GM23338 (cell line): ENCODE results near the gene RNF212B. TPM values are rescaled to one million over a fixed set of nuclear protein-coding genes. Genes with fewer than 3 reads are reported as not detected.

Source experiments
- ATAC-seq: fragments of 200-7000 bp; cut with Tn5 transposase; 3 replicates; pipeline ENCODE4 v1.9.1; 2020
- DNase-seq: peaks from one replicate; pipeline ENCODE4 v3.0.0-alpha.2; 2015; ENCODE audit warnings: low spot score
- H2AFZ ChIP-seq: fragments of 200-600 bp; sonication (generic); 2 replicates; pipeline ENCODE4 v1.8.0; 2016; ENCODE audit warnings: antibody characterized with exemption, mild to moderate bottlenecking, moderate library complexity
- H3F3A ChIP-seq: fragments of 200-600 bp; sonication (generic); replicated peaks from 2 replicates; pipeline ENCODE4 v1.8.0; 2017; ENCODE audit warnings: antibody characterized with exemption, mixed run types, low read depth
- H3K27ac ChIP-seq: fragments of 200-600 bp; sonication (generic); 2 replicates; pipeline ENCODE4 v1.6.1; 2016; ENCODE audit warnings: low read depth
- H3K27me3 ChIP-seq: fragments of 200-600 bp; sonication (generic); 2 replicates; pipeline ENCODE4 v1.8.0; 2016; ENCODE audit warnings: mild to moderate bottlenecking, mixed run types, moderate library complexity; ENCODE audit not compliant: insufficient read depth
- H3K36me3 ChIP-seq: fragments of 200-600 bp; sonication (generic); 2 replicates; pipeline ENCODE4 v1.8.0; 2016; ENCODE audit warnings: mild to moderate bottlenecking; ENCODE audit not compliant: insufficient read depth
- H3K4me1 ChIP-seq: fragments of 200-600 bp; sonication (generic); 2 replicates; pipeline ENCODE4 v1.8.0; 2016; ENCODE audit warnings: mild to moderate bottlenecking, moderate library complexity; ENCODE audit not compliant: insufficient read depth
- H3K4me2 ChIP-seq: fragments of 200-600 bp; sonication (generic); 2 replicates; pipeline ENCODE4 v1.7.1; 2017; ENCODE audit warnings: mixed run types
- H3K4me3 ChIP-seq: fragments of 200-600 bp; sonication (generic); 2 replicates; pipeline ENCODE4 v1.6.1; 2016; ENCODE audit warnings: mixed run types
- H3K79me2 ChIP-seq: fragments of 200-600 bp; sonication (generic); replicated peaks from 2 replicates; pipeline ENCODE4 v1.8.0; 2017; ENCODE audit warnings: mild to moderate bottlenecking; ENCODE audit not compliant: insufficient read depth
- H3K9me2 ChIP-seq: fragments of 200-600 bp; sonication (generic); 2 replicates; pipeline ENCODE4 v1.8.0; 2017; ENCODE audit not compliant: insufficient read depth
- H4K20me1 ChIP-seq: fragments of 200-600 bp; sonication (generic); replicated peaks from 2 replicates; pipeline ENCODE4 v1.8.0; 2017; ENCODE audit warnings: mild to moderate bottlenecking; ENCODE audit not compliant: insufficient read depth
- H3K27ac Mint-ChIP-seq: 2 replicates; pipeline ENCODE4 v1.8.0; 2020; ENCODE audit warnings: inconsistent platforms, mild to moderate bottlenecking, moderate library complexity, mixed read lengths
- H3K27me3 Mint-ChIP-seq: 3 replicates; pipeline ENCODE4 v1.8.0; 2022; ENCODE audit warnings: low read depth, mild to moderate bottlenecking, moderate library complexity, mixed read lengths, inconsistent platforms; ENCODE audit not compliant: insufficient read depth, poor library complexity
- H3K36me3 Mint-ChIP-seq: 3 replicates; pipeline ENCODE4 v1.8.0; 2021; ENCODE audit warnings: low read depth, mild to moderate bottlenecking, inconsistent platforms, moderate library complexity, mixed read lengths
- H3K4me1 Mint-ChIP-seq: 3 replicates; pipeline ENCODE4 v1.8.0; 2020; ENCODE audit warnings: mild to moderate bottlenecking, inconsistent platforms, mixed read lengths
- H3K4me3 Mint-ChIP-seq: 3 replicates; pipeline ENCODE4 v1.8.0; 2021; ENCODE audit warnings: moderate library complexity, mild to moderate bottlenecking, inconsistent platforms, mixed read lengths
- H3K9me3 Mint-ChIP-seq: 3 replicates; pipeline ENCODE4 v1.8.0; 2020; ENCODE audit warnings: moderate library complexity, mild to moderate bottlenecking, inconsistent platforms, mixed read lengths
- CTCF ChIP-seq, 2 experiments: fragments of 200-600 bp in 1 of 2; sonication (generic) in 1 of 2; conservative IDR thresholded peaks; 2 replicates each; pipeline versions ENCODE4 v1.5.1 to v1.6.1; 2016 to 2017; ENCODE audit warnings: antibody characterized with exemption in 2 of 2, low read depth in 2 of 2, mild to moderate bottlenecking in 2 of 2, moderate library complexity in 1 of 2
- ETS1 ChIP-seq: IDR thresholded peaks from 2 replicates; pipeline ENCODE4 v1.6.1; 2016; ENCODE audit warnings: antibody characterized with exemption
- EZH2 ChIP-seq: fragments of 200-600 bp; sonication (generic); IDR thresholded peaks from one replicate; pipeline ENCODE4 v1.8.0; 2017; ENCODE audit warnings: antibody characterized with exemption, mild to moderate bottlenecking, low read depth; ENCODE audit not compliant: unreplicated experiment
- EZH2phosphoT487 ChIP-seq: fragments of 200-600 bp; sonication (generic); IDR thresholded peaks from one replicate; pipeline ENCODE4 v1.8.1; 2018; ENCODE audit warnings: antibody characterized with exemption; ENCODE audit not compliant: unreplicated experiment
- JUNB ChIP-seq: IDR thresholded peaks from one replicate; pipeline ENCODE4 v1.6.1; 2016; ENCODE audit warnings: antibody characterized with exemption; ENCODE audit not compliant: unreplicated experiment
- NANOG ChIP-seq: IDR thresholded peaks from 2 replicates; pipeline ENCODE4 v1.6.1; 2016; ENCODE audit warnings: antibody characterized with exemption, borderline replicate concordance
- POLR2AphosphoS5 ChIP-seq: IDR thresholded peaks from 2 replicates; pipeline ENCODE4 v1.6.1; 2016; ENCODE audit warnings: antibody characterized with exemption, low read depth
- REST ChIP-seq: IDR thresholded peaks from one replicate; pipeline ENCODE4 v1.6.1; 2018; ENCODE audit warnings: antibody characterized with exemption; ENCODE audit not compliant: unreplicated experiment
- STAT1 ChIP-seq: IDR thresholded peaks from one replicate; pipeline ENCODE4 v1.6.1; 2016; ENCODE audit warnings: antibody characterized with exemption; ENCODE audit not compliant: unreplicated experiment
- ZNF114 ChIP-seq: fragments of 250-450 bp; sonication (Bioruptor Pico); IDR thresholded peaks from 2 replicates; pipeline ENCODE4 v1.5.0; 2020; ENCODE audit warnings: mild to moderate bottlenecking, moderate library complexity
- ZNF331 ChIP-seq: fragments of 250-450 bp; sonication (Bioruptor Pico); IDR thresholded peaks from 2 replicates; pipeline ENCODE4 v1.5.0; 2020; ENCODE audit warnings: low read depth, mild to moderate bottlenecking, moderate library complexity
- ZNF462 ChIP-seq: fragments of 250-450 bp; sonication (Bioruptor Pico); IDR thresholded peaks from 2 replicates; pipeline ENCODE4 v1.5.0; 2020; ENCODE audit warnings: mild to moderate bottlenecking, moderate library complexity
- polyA plus RNA-seq: library from polyadenylated mRNA; unstranded; fragments of >200 nt; fragmentation: Nextera tagmentation; extraction: Ambion mirVana; gene quantifications from 2 replicates; pipeline ENCODE4 v1.2.1, GENCODE V29; 2016
- total RNA-seq: library from RNA; depleted of rRNA; stranded (reverse); fragments of >200 nt; shearing (Covaris generic); gene quantifications from 2 replicates; pipeline ENCODE4 v1.2.3, GENCODE V29; 2014

Gene RNF212B
- total and polyA plus RNA-seq, 2 experiments from 2014 or later, result not detected

- no peak for TF ChIP-seq ZNF462 (CRISPR knock-in tag)
- no peak for TF ChIP-seq EZH2phosphoT487
- no peak for TF ChIP-seq EZH2
These were observed 27.9 kb upstream of the RNF212B start (continued) for GRCh38 chr14:23209651-23210423.

GRCh38 chr14:23215421-23215820 is 22.3 kb upstream of the RNF212B start:
- peaks cover 3% of the 10 kb centered on the region for H3K27me3 Mint-ChIP-seq
- peaks cover 13% of the 10 kb centered on the region; the same call in 2 of the 3 replicates for H3K36me3 Mint-ChIP-seq
- no peaks in the 10 kb centered on the region for H3K27me3 ChIP-seq
- no peak overlapping the region for H3K27ac Mint-ChIP-seq
- H3F3A ChIP-seq, result no peaks in the 10 kb centered on the region
- H3K79me2 ChIP-seq, result no peaks in the 10 kb centered on the region
- no peak overlapping the region for H3K4me2 ChIP-seq
- no peak for DNase-seq
- peaks cover 6% of the 10 kb centered on the region; the same call in 1 of the 2 replicates for H3K4me1 ChIP-seq
- H3K4me3 Mint-ChIP-seq, result no peak overlapping the region
- H3K9me3 Mint-ChIP-seq, result peaks cover 13% of the 10 kb centered on the region; the same call in 2 of the 3 replicates
- H3K27ac ChIP-seq, result no peak overlapping the region
- no peaks in the 10 kb centered on the region; the same call in 1 of the 2 replicates for H3K36me3 ChIP-seq
- no peak for ATAC-seq
- no peak overlapping the region for H3K4me3 ChIP-seq
- no peak overlapping the region for H2AFZ ChIP-seq
- no peaks in the 10 kb centered on the region for H4K20me1 ChIP-seq
- H3K4me1 Mint-ChIP-seq, result peaks cover 19% of the 10 kb centered on the region
- H3K9me2 ChIP-seq, result peaks cover 5% of the 10 kb centered on the region; the same call in 1 of the 2 replicates
- TF ChIP-seq NANOG (no peak), EZH2 (no peak), POLR2AphosphoS5 (no peak), REST (no peak), JUNB (no peak), ETS1 (no peak), EZH2phosphoT487 (no peak), ZNF114 (CRISPR knock-in tag) (no peak), STAT1 (no peak), ZNF331 (CRISPR knock-in tag) (no peak), CTCF (conservative IDR thresholded peaks at IDR 0.05; ENCODE audit: low read depth in 2 of 2) (no peak)
